ENCODE data around the gene SIRPG.
"Not testable (repeated sequence)": the region's sequence is repeated elsewhere in the genome, so short reads cannot be mapped to it uniquely, and the experiment has no call there.

Gene SIRPG

DNA sequence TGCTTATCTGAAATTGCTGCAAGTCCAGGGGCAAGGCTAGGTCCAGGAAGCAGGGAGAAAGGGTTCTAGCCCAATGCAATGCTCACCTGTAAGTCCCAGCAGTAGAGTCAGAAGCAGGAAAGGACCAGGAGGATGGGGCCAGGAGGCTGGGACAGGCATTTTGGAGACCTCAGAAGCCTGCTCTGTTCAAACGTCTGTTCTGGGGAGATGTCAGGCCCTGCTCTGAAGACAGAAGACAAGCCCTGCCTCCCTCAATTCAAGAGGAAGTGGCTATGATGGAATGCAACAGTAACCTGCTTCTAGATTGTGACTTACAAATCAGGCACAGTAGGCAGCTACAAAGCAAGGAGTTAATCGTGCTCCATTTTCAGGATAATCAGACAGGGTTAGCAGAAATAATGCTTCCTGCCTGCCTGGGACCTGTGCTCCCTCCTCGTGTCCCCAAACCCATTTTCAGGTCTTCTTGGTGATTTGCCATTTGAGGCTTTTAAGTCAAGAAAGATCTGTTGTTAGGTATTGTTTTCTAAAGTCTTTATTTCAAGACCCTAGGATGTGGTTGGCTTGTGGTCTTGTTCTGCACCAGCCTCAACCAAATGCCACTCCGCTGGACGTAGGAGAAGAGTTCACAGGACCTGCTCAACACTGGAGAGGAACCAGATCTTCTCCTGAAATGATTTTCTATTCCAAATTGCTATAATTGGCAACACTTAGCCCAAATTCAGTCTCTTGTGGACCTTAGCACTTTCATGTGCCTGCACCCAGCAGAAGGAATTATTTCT lies at the start of gene SIRPG:
SIRPG (minus strand) TSS at position 224 of the 779 bp plus-strand sequence; CDS start at position 159, 65 bp downstream.
- DNase-seq (ENCODE audit: extremely low read depth, low read depth) = no peak
- TF ChIP-seq, protein P1, sequence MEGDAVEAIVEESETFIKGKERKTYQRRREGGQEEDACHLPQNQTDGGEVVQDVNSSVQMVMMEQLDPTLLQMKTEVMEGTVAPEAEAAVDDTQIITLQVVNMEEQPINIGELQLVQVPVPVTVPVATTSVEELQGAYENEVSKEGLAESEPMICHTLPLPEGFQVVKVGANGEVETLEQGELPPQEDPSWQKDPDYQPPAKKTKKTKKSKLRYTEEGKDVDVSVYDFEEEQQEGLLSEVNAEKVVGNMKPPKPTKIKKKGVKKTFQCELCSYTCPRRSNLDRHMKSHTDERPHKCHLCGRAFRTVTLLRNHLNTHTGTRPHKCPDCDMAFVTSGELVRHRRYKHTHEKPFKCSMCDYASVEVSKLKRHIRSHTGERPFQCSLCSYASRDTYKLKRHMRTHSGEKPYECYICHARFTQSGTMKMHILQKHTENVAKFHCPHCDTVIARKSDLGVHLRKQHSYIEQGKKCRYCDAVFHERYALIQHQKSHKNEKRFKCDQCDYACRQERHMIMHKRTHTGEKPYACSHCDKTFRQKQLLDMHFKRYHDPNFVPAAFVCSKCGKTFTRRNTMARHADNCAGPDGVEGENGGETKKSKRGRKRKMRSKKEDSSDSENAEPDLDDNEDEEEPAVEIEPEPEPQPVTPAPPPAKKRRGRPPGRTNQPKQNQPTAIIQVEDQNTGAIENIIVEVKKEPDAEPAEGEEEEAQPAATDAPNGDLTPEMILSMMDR (IDR thresholded peaks at IDR 0.05; ENCODE audit: low read depth, low read length) = no peak

DNA sequence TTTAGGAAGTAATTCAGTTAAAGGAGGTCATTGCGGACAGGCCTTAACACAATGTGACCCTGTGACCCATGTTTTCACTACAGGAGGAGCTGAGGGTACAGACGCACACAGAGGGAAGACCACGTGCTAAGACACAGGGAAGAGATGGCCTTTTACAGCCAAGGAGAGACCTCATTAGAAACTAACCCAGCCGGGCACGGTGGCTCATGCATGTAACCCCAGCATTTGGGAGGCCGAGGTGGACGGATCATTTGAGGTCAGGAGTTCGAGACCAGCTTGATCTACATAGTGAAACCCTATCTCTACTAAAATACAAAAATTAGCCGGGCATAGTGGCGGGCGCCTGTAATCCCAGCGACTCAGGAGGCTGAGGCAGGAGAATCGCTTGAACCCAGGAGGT lies 49.3 kb upstream of the SIRPG start:
- not testable (repeated sequence) for DNase-seq (ENCODE audit: extremely low read depth, low read depth)

DNA sequence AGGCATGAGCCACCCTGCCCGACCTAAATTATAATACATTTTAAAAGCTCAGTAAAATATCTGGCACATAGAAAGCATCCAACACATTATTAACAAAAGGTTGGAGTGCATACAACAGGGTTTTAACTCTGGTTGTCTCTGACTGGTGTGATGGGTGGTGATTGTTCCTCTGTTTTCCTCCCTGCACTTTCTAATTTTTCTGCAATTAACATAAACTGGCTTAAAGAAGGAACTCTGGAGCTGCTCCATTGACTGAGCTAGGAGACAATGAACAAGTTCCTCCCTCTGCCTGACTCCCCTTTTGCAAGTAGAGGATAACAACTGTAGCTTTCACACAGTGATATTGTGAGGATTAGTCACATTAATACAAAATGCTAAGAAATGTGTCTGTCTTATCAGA lies 48.5 kb upstream of the SIRPG start:
- TF ChIP-seq, protein P1 (IDR thresholded peaks at IDR 0.05; ENCODE audit: low read depth, low read length) = no peak

DNA sequence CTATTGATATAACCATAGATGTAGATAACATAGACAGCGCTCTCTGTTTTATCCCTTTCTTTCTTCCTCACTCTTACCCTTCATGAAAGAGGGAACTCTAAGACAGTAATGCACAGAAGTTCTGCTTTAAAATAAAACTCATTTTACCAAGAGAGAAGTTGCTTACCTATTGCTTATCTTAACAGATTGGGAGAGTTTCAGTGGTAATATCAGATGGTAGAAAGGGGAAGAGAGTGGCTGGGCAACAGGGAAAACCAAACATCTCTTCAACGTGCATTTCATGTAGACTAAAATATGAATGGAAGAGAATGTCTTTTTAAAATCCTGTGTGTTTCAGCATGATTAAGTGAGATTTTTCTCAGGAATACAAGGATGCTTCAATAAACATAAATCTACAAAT lies 45.3 kb upstream of the SIRPG start:
- TF ChIP-seq, protein P1 (IDR thresholded peaks at IDR 0.05; ENCODE audit: low read depth, low read length) = no peak
- no peak for DNase-seq (ENCODE audit: extremely low read depth, low read depth)

More for the DNA sequence above, 48.5 kb upstream of the SIRPG start:
- no peak for DNase-seq (ENCODE audit: extremely low read depth, low read depth)

DNA sequence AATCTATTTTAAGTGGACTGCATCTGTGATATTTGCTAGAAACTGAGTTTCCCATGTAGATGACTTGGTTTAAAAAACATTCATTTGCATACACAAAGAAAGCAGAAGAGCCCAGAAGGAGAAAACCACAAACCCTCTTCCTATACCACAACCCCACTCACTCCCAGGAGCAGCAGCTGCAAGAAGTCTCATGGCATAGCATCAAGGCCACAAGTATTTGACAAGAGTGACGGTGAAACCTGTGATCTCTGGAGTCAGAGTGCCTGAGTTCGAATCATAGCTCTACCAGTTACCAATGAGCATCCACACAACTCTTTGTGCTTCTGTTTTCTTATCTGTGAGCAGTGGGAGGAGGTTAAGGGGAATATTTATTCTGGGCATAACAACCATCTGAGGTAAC lies 44.7 kb upstream of the SIRPG start:
- TF ChIP-seq, protein P1 (IDR thresholded peaks at IDR 0.05; ENCODE audit: low read depth, low read length) = no peak
- no peak for DNase-seq (ENCODE audit: extremely low read depth, low read depth)

DNA sequence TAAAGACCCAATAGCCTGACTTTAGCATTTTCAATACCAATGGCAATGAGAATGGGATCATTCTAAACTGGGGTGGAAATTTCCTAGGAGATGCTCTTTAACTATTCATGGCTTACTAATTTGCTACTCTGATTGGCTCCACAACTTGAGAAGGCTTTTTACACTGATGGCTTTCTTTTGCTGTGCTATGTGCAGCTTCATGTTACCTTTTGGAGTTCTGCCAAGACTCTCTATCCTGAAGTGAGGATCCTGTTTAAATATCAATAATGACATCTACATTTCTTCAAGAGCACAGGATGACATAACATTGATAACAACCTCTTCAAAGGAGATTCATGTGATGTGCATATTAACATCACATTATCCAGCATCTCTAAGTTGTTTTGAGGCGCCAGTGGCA lies 43.4 kb upstream of the SIRPG start:
- DNase-seq (ENCODE audit: extremely low read depth, low read depth) = no peak
- TF ChIP-seq, protein P1 (IDR thresholded peaks at IDR 0.05; ENCODE audit: low read depth, low read length) = no peak

DNA sequence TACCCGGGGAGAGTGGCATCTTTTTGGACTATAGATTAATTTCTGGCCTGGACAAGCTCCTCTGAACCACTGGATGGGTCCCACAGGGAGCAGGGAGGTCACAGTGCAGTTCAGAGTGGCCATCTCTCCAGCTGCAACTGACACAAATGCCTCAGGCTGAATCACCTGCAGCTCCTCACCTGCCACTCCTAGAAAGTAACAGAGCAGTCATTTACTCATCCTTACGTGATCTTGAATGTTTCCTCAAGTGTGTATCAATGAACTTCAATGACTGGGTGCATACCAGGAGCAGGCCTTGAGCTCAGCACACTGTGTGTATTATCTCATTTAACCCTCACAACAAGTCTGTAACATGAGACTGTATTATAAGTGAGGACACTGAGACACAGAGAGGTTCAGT lies 40.0 kb upstream of the SIRPG start:
- no peak for DNase-seq (ENCODE audit: extremely low read depth, low read depth)
- TF ChIP-seq, protein P1 (IDR thresholded peaks at IDR 0.05; ENCODE audit: low read depth, low read length) = no peak

Measured in AG09319 (cell line).